Body of pancreas (tissue), 4 donors: Measurements from ENCODE around the gene PDE7B. TPM values are rescaled to one million over a fixed set of nuclear protein-coding genes. Genes with fewer than 3 reads are reported as not detected.

Experiments used
- ATAC-seq: fragments of 150-250 bp; one replicate; pipeline ENCODE4 v1.9.1; 2016
- DNase-seq, 4 donors: peaks; one replicate each; pipeline ENCODE4 v3.0.0-alpha.2; 2019
- H3K27ac ChIP-seq, 4 donors: fragments of 200-600 bp; sonication (generic); 1 replicate in 3 of 4; 2 replicates in 1 of 4; pipeline versions ENCODE4 v1.5.1 to v1.6.1; 2016 to 2019; ENCODE audit warnings: mild to moderate bottlenecking in 1 of 4, mixed read lengths in 1 of 4, moderate library complexity in 1 of 4
- H3K27me3 ChIP-seq, 2 donors: fragments of 200-600 bp; sonication (generic); one replicate each; pipeline ENCODE4 v1.6.0; 2016; ENCODE audit warnings: mild to moderate bottlenecking in 1 of 2
- H3K36me3 ChIP-seq, 2 donors: fragments of 200-600 bp; sonication (generic); replicated peaks in 1 of 2; 2 replicates each; pipeline ENCODE4 v1.5.1; 2016; ENCODE audit warnings: low read depth in 2 of 2; ENCODE audit not compliant: insufficient read depth in 1 of 2
- H3K4me1 ChIP-seq: fragments of 200-600 bp; sonication (generic); one replicate; pipeline ENCODE4 v1.6.0; 2016
- H3K4me3 ChIP-seq, 2 donors: fragments of 200-600 bp; sonication (generic); 1 replicate in 1 of 2; 2 replicates in 1 of 2; pipeline ENCODE4 v1.5.1; 2016 to 2019
- H3K9me3 ChIP-seq, 3 donors: fragments of 200-600 bp; sonication (generic); 1 replicate in 2 of 3; 2 replicates in 1 of 3; pipeline ENCODE4 v1.5.1; 2016
- CTCF ChIP-seq, 7 experiments: fragments of 450-650 bp in 4 of 7; fragments of 200-600 bp in 3 of 7; sonication (generic) in 3 of 7; IDR thresholded peaks; one replicate each; pipeline ENCODE4 v1.5.1; 2016 to 2019; ENCODE audit warnings: antibody characterized with exemption in 7 of 7
- POLR2A ChIP-seq, 3 donors: fragments of 450-650 bp; IDR thresholded peaks; one replicate each; pipeline ENCODE4 v1.6.1; 2016; ENCODE audit warnings: antibody characterized with exemption in 3 of 3, mild to moderate bottlenecking in 2 of 3
- WGBS, 2 donors: methylation state at CpG; one replicate each; pipeline ENCODE4 v1.1.5; 2017; 5-methylcytosine and 5-hydroxymethylcytosine counted together
- intact Hi-C: fragments of 100-400 bp; cut with DNase I; formaldehyde crosslinking; loops from one replicate; pipeline ENCODE4 v1.15.1; 2023
- total RNA-seq, 2 donors: library from RNA; depleted of rRNA; stranded (reverse); fragments of >200 nt; gene quantifications; one replicate each; pipeline ENCODE4 v1.1.0, GENCODE V29; 2016

PDE7B gene
- total RNA-seq, 2 donors from 2014 or later, result 1.0 to 2.3 TPM

GRCh38 chr6:135866445-135867123 lies 15.1 kb downstream of the PDE7B start:
- TF ChIP-seq CTCF (IDR thresholded peaks at IDR 0.05), result no peak
- TF ChIP-seq POLR2A (IDR thresholded peaks at IDR 0.05), result no peak
- no peak for ATAC-seq
- H3K27ac ChIP-seq, result no peak overlapping the region
- H3K4me1 ChIP-seq, result no peaks in the 10 kb centered on the region
- WGBS, 2 donors, result 81 to 88% methylated on average over 7 of the region's 7 CpGs
- intact Hi-C loops, result no loop called here
- H3K36me3 ChIP-seq, result no peaks in the 10 kb centered on the region
- no peak for DNase-seq
- H3K27me3 ChIP-seq, result no peaks in the 10 kb centered on the region
- no peaks in the 10 kb centered on the region for H3K9me3 ChIP-seq
- no peak overlapping the region for H3K4me3 ChIP-seq

- H3K36me3 ChIP-seq, result no peaks in the 10 kb centered on the region
- intact Hi-C loops, result no loop called here
- DNase-seq (no peak), ATAC-seq (no peak)
- TF ChIP-seq POLR2A (IDR thresholded peaks at IDR 0.05) (no peak), CTCF (IDR thresholded peaks at IDR 0.05) (no peak)
- no peaks in the 10 kb centered on the region for H3K27me3 ChIP-seq
- WGBS, 2 donors, result 71% methylated on average over 6 of the region's 6 CpGs
- no peaks in the 10 kb centered on the region for H3K9me3 ChIP-seq
- no peaks in the 10 kb centered on the region for H3K4me1 ChIP-seq
- H3K4me3 ChIP-seq, result no peak overlapping the region
- no peak overlapping the region for H3K27ac ChIP-seq
These were observed 15.8 kb downstream of the PDE7B start for GRCh38 chr6:135867332-135867731.

- DNase-seq, result no peak
- H3K4me1 ChIP-seq, result no peaks in the 10 kb centered on the region
- intact Hi-C loops, result no loop called here
- TF ChIP-seq CTCF (IDR thresholded peaks at IDR 0.05) (no peak), POLR2A (IDR thresholded peaks at IDR 0.05) (no peak)
- H3K9me3 ChIP-seq, result no peaks in the 10 kb centered on the region
- H3K27ac ChIP-seq, result no peak overlapping the region
- ATAC-seq, result no peak
- no peaks in the 10 kb centered on the region for H3K36me3 ChIP-seq
- no peak overlapping the region for H3K4me3 ChIP-seq
- no peaks in the 10 kb centered on the region for H3K27me3 ChIP-seq
- 86 to 91% methylated on average over 4 of the region's 4 CpGs for WGBS, 2 donors
These were observed 18.4 kb downstream of the PDE7B start for GRCh38 chr6:135869857-135870256.

GRCh38 chr6:135870722-135871121 lies 19.2 kb downstream of the PDE7B start:
- intact Hi-C loops, result no loop called here
- DNase-seq (no peak), ATAC-seq (no peak)
- no peak overlapping the region for H3K4me3 ChIP-seq
- H3K27me3 ChIP-seq, result no peaks in the 10 kb centered on the region
- H3K4me1 ChIP-seq, result no peaks in the 10 kb centered on the region
- TF ChIP-seq POLR2A (IDR thresholded peaks at IDR 0.05), result no peak
- no peak for TF ChIP-seq CTCF (IDR thresholded peaks at IDR 0.05)
- H3K9me3 ChIP-seq, result no peaks in the 10 kb centered on the region
- no peak overlapping the region for H3K27ac ChIP-seq
- 83 to 92% methylated on average over 2 of the region's 2 CpGs for WGBS, 2 donors
- no peaks in the 10 kb centered on the region for H3K36me3 ChIP-seq

GRCh38 chr6:135871296-135871695 lies 19.8 kb downstream of the PDE7B start:
- H3K27me3 ChIP-seq, result no peaks in the 10 kb centered on the region
- intact Hi-C loops, result no loop called here
- TF ChIP-seq POLR2A (IDR thresholded peaks at IDR 0.05) (no peak), CTCF (IDR thresholded peaks at IDR 0.05) (no peak)
- H3K4me1 ChIP-seq, result no peaks in the 10 kb centered on the region
- H3K4me3 ChIP-seq, result no peak overlapping the region
- 89 to 90% methylated on average over 1 of the region's 1 CpG for WGBS, 2 donors
- no peaks in the 10 kb centered on the region for H3K36me3 ChIP-seq
- ATAC-seq, result no peak
- H3K9me3 ChIP-seq, result no peaks in the 10 kb centered on the region
- DNase-seq, result no peak
- H3K27ac ChIP-seq, result no peak overlapping the region
